ENCODE results near the gene USE1.

DNA sequence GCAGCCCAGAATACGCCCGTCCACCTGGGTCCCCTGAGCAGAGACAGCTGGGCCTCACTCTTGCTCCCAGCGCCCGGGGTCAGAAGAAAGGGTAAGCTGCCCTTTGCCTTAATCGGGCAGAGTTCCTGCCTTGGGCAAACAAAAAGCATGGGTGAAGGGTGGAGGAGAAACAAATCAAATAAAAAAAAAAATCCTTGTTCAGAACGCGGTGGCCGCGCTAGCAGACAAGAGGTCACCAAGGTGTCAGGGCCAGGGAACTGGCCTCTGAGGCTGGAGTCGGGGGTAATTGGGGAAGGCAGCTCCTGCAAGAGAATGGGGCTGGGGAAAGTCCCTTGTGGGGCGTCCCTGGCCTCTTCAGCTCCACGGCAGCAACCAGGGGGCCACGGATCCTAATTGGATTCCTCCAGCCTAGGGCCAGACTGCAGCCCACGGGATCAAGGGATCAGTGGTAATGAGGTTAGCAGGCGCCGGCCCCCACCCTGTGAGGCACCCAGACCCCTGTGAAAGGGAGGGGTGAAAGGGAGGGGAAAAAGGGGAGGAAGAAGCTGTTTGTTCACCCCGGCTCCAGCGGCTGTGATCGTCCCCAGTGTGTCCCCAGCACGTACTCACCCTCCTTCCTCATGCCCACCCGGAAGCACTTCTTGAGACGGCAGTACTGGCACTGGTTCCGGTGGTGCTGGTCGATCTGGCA, 25.1 kb downstream of the USE1 start:
- TF ChIP-seq RXRA (IDR thresholded peaks at IDR 0.05), result peak; percentile 90 to 91
- TF ChIP-seq, protein P1, sequence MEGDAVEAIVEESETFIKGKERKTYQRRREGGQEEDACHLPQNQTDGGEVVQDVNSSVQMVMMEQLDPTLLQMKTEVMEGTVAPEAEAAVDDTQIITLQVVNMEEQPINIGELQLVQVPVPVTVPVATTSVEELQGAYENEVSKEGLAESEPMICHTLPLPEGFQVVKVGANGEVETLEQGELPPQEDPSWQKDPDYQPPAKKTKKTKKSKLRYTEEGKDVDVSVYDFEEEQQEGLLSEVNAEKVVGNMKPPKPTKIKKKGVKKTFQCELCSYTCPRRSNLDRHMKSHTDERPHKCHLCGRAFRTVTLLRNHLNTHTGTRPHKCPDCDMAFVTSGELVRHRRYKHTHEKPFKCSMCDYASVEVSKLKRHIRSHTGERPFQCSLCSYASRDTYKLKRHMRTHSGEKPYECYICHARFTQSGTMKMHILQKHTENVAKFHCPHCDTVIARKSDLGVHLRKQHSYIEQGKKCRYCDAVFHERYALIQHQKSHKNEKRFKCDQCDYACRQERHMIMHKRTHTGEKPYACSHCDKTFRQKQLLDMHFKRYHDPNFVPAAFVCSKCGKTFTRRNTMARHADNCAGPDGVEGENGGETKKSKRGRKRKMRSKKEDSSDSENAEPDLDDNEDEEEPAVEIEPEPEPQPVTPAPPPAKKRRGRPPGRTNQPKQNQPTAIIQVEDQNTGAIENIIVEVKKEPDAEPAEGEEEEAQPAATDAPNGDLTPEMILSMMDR (IDR thresholded peaks at IDR 0.05; ENCODE audit: low read depth, low read length, missing input control), result no peak
- TF ChIP-seq JUND (IDR thresholded peaks at IDR 0.05), result peak in 1 of 2 donors; percentile 36
